ENCODE results near the gene IKZF3.

DNA sequence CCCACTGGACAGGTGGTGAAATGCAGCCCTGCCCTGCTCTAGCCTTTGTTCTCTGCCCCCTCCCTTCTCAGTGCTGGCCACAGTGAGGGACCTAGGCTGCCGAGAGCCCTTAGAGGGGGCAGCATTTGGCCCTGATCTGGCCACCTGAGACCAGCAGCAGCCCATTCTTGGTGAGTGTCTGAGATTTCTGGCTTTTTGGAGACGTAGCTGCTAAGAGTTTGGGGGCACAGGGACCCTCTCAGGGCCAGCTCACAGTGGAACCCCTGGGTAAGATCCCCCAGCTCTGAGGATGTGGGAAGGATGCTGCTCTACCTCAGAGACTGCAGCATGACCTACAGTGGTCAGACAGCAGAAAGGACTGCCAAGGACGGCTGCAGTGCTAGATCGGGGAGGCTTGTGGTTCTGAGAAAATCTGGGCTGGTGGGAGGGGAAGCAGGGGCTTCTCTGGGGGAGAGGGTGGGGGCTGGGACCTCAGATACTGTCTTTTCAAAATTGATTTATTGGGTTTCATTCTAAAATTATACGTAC lies 113.0 kb downstream of the IKZF3 start:
- TF ChIP-seq CTCF (IDR thresholded peaks at IDR 0.05; ENCODE audit: insufficient read depth, low read depth, low read length) (no peak), EZH2 (IDR thresholded peaks at IDR 0.05; ENCODE audit: insufficient read depth, low read length) (no peak)
